Measurements from ENCODE around the gene MPHOSPH10.
A peak's percentile ranks its signal among the peaks of the same experiment; 100 is the strongest.

- TF ChIP-seq, protein P1, sequence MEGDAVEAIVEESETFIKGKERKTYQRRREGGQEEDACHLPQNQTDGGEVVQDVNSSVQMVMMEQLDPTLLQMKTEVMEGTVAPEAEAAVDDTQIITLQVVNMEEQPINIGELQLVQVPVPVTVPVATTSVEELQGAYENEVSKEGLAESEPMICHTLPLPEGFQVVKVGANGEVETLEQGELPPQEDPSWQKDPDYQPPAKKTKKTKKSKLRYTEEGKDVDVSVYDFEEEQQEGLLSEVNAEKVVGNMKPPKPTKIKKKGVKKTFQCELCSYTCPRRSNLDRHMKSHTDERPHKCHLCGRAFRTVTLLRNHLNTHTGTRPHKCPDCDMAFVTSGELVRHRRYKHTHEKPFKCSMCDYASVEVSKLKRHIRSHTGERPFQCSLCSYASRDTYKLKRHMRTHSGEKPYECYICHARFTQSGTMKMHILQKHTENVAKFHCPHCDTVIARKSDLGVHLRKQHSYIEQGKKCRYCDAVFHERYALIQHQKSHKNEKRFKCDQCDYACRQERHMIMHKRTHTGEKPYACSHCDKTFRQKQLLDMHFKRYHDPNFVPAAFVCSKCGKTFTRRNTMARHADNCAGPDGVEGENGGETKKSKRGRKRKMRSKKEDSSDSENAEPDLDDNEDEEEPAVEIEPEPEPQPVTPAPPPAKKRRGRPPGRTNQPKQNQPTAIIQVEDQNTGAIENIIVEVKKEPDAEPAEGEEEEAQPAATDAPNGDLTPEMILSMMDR (IDR thresholded peaks at IDR 0.05) = peak in 1 of 3 experiments; percentile 23
- peak in 1 of 2 donors; percentile 53 for TF ChIP-seq POLR2A (IDR thresholded peaks at IDR 0.05)
- peak; percentile 64 to 87 for TF ChIP-seq POLR2AphosphoS5 (IDR thresholded peaks at IDR 0.05; ENCODE audit: insufficient read depth in 1 of 2, low read depth in 1 of 2)
These were observed at the start of gene MPHOSPH10, which contains the start of gene MCEE for GRCh38 chr2:71130152-71130904.

Data from vagina (tissue), 2 donors.